SU-DHL-6 (cell line): ENCODE results near the gene TOR4A.

Source experiments
- CTCF ChIP-seq: fragments of 200-600 bp; sonication (generic); IDR thresholded peaks from one replicate; pipeline ENCODE4 v1.5.1; 2017; ENCODE audit warnings: antibody characterized with exemption, mild to moderate bottlenecking, low read length, moderate library complexity; ENCODE audit not compliant: insufficient read depth, poor library complexity, severe bottlenecking
- EZH2phosphoT487 ChIP-seq: fragments of 200-600 bp; sonication (generic), shearing (Covaris generic); conservative IDR thresholded peaks from 2 replicates; pipeline ENCODE4 v1.6.1; 2018; ENCODE audit warnings: mild to moderate bottlenecking, antibody characterized with exemption, low read length, moderate library complexity, mixed read lengths

GRCh38 chr9:137233143-137233980 is 44.2 kb upstream of the TOR4A start:
- TF ChIP-seq CTCF (no peak), EZH2phosphoT487 (no peak)
